Cardiac fibroblast (primary cell): ENCODE results near the gene POLR3H.
"Not testable (repeated sequence)": the region's sequence is repeated elsewhere in the genome, so short reads cannot be mapped to it uniquely, and the experiment has no call there.

Experiments used
- DNase-seq, 2 donors: peaks; one replicate each; pipeline versions ENCODE4 v3.0.0 to v3.0.0-alpha.2; 2010; ENCODE audit warnings: low read depth in 2 of 2
- H3K4me3 ChIP-seq, 2 donors: replicated peaks in 1 of 2; 1 replicate in 1 of 2; 2 replicates in 1 of 2; pipeline ENCODE4 v1.5.1; 2011; ENCODE audit warnings: low read depth in 2 of 2, low read length in 2 of 2, mild to moderate bottlenecking in 2 of 2, moderate library complexity in 1 of 2
- TF ChIP-seq, protein P1 (sequence below): IDR thresholded peaks from one replicate; pipeline ENCODE4 v1.5.1; 2011; ENCODE audit warnings: low read depth, mild to moderate bottlenecking, low read length, inconsistent platforms

POLR3H gene

DNA sequence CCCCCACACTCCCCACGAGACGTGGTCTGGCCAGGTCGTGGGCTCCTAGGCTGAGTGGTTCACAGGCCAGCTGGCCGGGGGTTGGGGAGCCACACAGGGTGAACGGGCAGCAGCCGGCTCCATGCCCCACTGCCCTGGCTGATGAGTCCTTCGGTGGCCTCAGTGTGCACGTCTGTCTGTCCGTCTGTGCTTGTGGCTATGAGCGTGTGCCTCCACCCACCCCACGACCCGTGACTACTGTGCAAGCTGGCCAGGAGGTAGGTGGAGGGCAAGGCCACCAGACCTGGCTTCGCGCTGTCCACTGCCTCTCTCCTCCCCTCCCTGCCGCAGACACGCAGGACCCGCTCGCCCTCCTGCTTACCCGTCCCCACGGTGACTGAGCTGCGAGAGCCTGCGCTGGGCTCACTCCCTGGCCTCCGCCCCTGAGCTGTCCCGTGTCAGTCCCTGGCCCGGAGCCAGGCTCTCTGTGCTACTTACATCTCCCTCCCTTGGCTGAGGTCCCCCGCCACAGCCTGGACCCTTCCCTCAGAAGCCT lies 30.6 kb upstream of the POLR3H start:
- DNase-seq, result peak; percentile 33 to 49
- no peak overlapping the region for H3K4me3 ChIP-seq
- TF ChIP-seq, protein P1, sequence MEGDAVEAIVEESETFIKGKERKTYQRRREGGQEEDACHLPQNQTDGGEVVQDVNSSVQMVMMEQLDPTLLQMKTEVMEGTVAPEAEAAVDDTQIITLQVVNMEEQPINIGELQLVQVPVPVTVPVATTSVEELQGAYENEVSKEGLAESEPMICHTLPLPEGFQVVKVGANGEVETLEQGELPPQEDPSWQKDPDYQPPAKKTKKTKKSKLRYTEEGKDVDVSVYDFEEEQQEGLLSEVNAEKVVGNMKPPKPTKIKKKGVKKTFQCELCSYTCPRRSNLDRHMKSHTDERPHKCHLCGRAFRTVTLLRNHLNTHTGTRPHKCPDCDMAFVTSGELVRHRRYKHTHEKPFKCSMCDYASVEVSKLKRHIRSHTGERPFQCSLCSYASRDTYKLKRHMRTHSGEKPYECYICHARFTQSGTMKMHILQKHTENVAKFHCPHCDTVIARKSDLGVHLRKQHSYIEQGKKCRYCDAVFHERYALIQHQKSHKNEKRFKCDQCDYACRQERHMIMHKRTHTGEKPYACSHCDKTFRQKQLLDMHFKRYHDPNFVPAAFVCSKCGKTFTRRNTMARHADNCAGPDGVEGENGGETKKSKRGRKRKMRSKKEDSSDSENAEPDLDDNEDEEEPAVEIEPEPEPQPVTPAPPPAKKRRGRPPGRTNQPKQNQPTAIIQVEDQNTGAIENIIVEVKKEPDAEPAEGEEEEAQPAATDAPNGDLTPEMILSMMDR, result no peak

DNA sequence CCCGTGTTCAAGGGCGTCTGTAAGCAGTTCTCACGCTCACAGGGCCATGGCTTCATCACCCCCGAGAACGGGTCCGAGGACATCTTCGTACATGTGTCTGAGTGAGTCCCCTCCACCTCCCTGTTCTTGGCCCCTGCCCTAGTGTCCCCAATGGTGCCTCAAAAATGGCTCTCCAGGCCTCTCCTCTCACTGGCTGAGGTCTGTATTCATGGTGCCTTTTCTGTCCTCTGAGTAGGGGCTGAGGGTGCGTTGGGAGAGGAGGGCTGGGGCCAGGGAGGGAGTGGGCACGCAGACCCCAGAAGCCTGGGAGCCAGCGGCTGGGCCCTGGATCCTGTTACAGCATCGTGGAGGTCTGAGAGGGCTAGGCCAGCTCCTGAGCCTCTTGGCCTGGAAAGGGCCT lies 29.4 kb upstream of the POLR3H start:
- no peak for DNase-seq
- TF ChIP-seq, protein P1, result no peak
- no peak overlapping the region for H3K4me3 ChIP-seq

DNA sequence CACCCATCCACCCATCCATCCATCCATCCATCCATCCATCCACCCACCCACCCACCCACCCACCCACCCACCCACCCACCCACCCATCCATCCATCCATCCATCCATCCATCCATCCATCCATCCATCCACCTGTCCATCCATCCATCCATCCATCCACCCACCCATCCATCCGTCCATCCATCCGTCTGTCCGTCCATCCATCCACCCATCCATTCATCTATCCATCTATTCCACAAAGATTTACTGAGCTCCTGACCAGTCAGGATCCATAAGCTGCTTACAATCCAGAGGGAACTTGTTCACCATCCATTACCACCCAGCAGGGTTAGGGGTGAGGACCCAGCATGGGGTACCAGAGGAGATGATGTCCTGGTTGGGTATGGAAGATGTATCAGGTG lies 28.0 kb upstream of the POLR3H start:
- H3K4me3 ChIP-seq, DNase-seq: not testable (repeated sequence)

DNA sequence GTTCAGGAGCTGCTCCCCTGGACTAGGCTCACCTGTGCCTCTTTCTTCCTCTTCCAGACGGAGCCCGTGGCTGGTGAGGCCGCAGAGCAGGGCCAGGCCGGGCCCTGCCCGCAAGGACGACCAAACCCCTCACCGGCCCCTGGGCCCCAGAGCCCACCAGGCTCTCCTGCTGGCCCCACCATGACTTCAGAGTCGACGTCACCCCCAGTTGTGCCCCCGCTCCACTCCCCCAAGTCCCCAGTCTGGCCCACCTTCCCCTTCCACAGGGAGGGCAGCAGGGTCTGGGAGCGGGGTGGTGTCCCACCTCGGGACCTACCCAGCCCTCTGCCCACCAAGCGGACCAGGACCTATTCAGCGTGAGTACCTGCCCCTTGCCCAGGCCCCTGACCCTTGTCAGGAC lies 27.5 kb upstream of the POLR3H start:
- no peak overlapping the region for H3K4me3 ChIP-seq
- no peak for DNase-seq
- TF ChIP-seq, protein P1, result no peak

- DNase-seq, result no peak
- no peak overlapping the region for H3K4me3 ChIP-seq
- TF ChIP-seq, protein P1, result no peak
Observed at GRCh38 chr22:41570221-41570620, 26.0 kb upstream of the POLR3H start.

GRCh38 chr22:41568811-41569210 lies 24.5 kb upstream of the POLR3H start:
- no peak for DNase-seq
- H3K4me3 ChIP-seq, result no peak overlapping the region

GRCh38 chr22:41567512-41567768 lies 23.2 kb upstream of the POLR3H start:
- TF ChIP-seq, protein P1, result no peak
- DNase-seq, result no peak
- no peak overlapping the region for H3K4me3 ChIP-seq

More at GRCh38 chr22:41568811-41569210, 24.5 kb upstream of the POLR3H start:
- TF ChIP-seq, protein P1, result no peak
